Thoracic aorta endothelial cell (primary cell): ENCODE results near the gene TUBD1. TPM values are rescaled to one million over a fixed set of nuclear protein-coding genes. Genes with fewer than 3 reads are reported as not detected.

Experiments used
- small RNA-seq: library from RNA; depleted of rRNA; stranded (forward); fragments of <200 nt; gene quantifications from one replicate; pipeline ENCODE3, GENCODE V24; 2012
- total RNA-seq: library from RNA; depleted of rRNA; stranded (reverse); fragments of >200 nt; gene quantifications from 2 replicates; pipeline ENCODE4 v1.2.3, GENCODE V29; 2012

Gene TUBD1, protein sequence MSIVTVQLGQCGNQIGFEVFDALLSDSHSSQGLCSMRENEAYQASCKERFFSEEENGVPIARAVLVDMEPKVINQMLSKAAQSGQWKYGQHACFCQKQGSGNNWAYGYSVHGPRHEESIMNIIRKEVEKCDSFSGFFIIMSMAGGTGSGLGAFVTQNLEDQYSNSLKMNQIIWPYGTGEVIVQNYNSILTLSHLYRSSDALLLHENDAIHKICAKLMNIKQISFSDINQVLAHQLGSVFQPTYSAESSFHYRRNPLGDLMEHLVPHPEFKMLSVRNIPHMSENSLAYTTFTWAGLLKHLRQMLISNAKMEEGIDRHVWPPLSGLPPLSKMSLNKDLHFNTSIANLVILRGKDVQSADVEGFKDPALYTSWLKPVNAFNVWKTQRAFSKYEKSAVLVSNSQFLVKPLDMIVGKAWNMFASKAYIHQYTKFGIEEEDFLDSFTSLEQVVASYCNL
- 11.3 and 13.6 TPM in 2 replicates for total RNA-seq

GRCh38 chr17:59892924-59893675 is at the start of gene TUBD1, which contains the start of gene RPS6KB1:
TUBD1 (minus strand) TSS chr17:59892943; CDS start chr17:59891002, 1,941 bp downstream.
RPS6KB1 (plus strand) TSS chr17:59893121; CDS start chr17:59893185, 64 bp downstream.

Small RNA genes within 50 kb of the gene (small RNA-seq; reads per million reads assigned to genes)
- not detected for gene RNU6-450P
- not detected for gene RPS29P21

Other genes with a start within 250 kb of the TUBD1 start
- gene PTRH2, start 185.5 kb downstream of the TUBD1 start, total RNA-seq = 36.6 and 40.4 TPM in 2 replicates
- gene VMP1, start 185.3 kb downstream of the TUBD1 start, total RNA-seq = 281 and 288 TPM in 2 replicates
- gene RPS6KB1, start 178 bp upstream of the TUBD1 start, total RNA-seq = 33.9 and 39.0 TPM in 2 replicates
- 15.4 and 18.7 TPM in 2 replicates for gene RNFT1, start 71.8 kb upstream of the TUBD1 start, total RNA-seq
- 14.0 and 16.1 TPM in 2 replicates for gene HEATR6, start 186.0 kb upstream of the TUBD1 start, total RNA-seq